GM19023 (cell line): Measurements from ENCODE around the gene MACROD2.
"Not testable (repeated sequence)": the region's sequence is repeated elsewhere in the genome, so short reads cannot be mapped to it uniquely, and the experiment has no call there.

ENCODE experiments used
- ATAC-seq: cut with Tn5 transposase; IDR thresholded peaks from one replicate; pipeline ENCODE4 v1.9.1; 2021; ENCODE audit warnings: mild to moderate bottlenecking, moderate library complexity; ENCODE audit not compliant: unreplicated experiment

Gene MACROD2

GRCh38 chr20:14245368-14245970 lies 250.2 kb downstream of the MACROD2 start:
- ATAC-seq: no peak

GRCh38 chr20:14259689-14260088 lies 264.4 kb downstream of the MACROD2 start:
- ATAC-seq: no peak

- ATAC-seq: no peak
These were observed 265.1 kb downstream of the MACROD2 start for GRCh38 chr20:14260367-14260766.

- ATAC-seq: no peak
These were observed 269.6 kb downstream of the MACROD2 start for GRCh38 chr20:14264869-14265268.

- ATAC-seq: no peak
These were observed 270.9 kb downstream of the MACROD2 start for GRCh38 chr20:14266246-14266645.

- not testable (repeated sequence) for ATAC-seq
These were observed 275.4 kb downstream of the MACROD2 start for GRCh38 chr20:14270751-14271150.

GRCh38 chr20:14282140-14282539 lies 286.8 kb downstream of the MACROD2 start:
- ATAC-seq: no peak

GRCh38 chr20:14284443-14284842 lies 289.1 kb downstream of the MACROD2 start:
- ATAC-seq: no peak

- ATAC-seq: no peak
These were observed 293.3 kb downstream of the MACROD2 start for GRCh38 chr20:14288341-14289330.

GRCh38 chr20:14291502-14291901 lies 296.2 kb downstream of the MACROD2 start:
- ATAC-seq: no peak

- no peak for ATAC-seq
These were observed 299.9 kb downstream of the MACROD2 start for GRCh38 chr20:14295238-14295637.

- ATAC-seq: no peak
These were observed 300.5 kb downstream of the MACROD2 start for GRCh38 chr20:14295770-14296309.

GRCh38 chr20:14299831-14300230 lies 304.5 kb downstream of the MACROD2 start:
- ATAC-seq: no peak

GRCh38 chr20:14303106-14303505 lies 307.8 kb downstream of the MACROD2 start:
- ATAC-seq: no peak

- no peak for ATAC-seq
These were observed 308.3 kb downstream of the MACROD2 start for GRCh38 chr20:14303651-14304050.

- no peak for ATAC-seq
These were observed 309.2 kb downstream of the MACROD2 start for GRCh38 chr20:14304472-14304871.

GRCh38 chr20:14307956-14308355 lies 312.6 kb downstream of the MACROD2 start:
- no peak for ATAC-seq

GRCh38 chr20:14310977-14311627 lies 315.8 kb downstream of the MACROD2 start:
- ATAC-seq: no peak

- ATAC-seq: no peak
These were observed 316.7 kb downstream of the MACROD2 start for GRCh38 chr20:14312001-14312400.

GRCh38 chr20:14313341-14314020 lies 318.2 kb downstream of the MACROD2 start:
- ATAC-seq: no peak

- ATAC-seq: no peak
These were observed 324.4 kb downstream of the MACROD2 start for GRCh38 chr20:14319704-14320103.
